Measurements from ENCODE around the gene OR1L1. TPM values are rescaled to one million over a fixed set of nuclear protein-coding genes. Genes with fewer than 3 reads are reported as not detected.

Gene OR1L1, protein sequence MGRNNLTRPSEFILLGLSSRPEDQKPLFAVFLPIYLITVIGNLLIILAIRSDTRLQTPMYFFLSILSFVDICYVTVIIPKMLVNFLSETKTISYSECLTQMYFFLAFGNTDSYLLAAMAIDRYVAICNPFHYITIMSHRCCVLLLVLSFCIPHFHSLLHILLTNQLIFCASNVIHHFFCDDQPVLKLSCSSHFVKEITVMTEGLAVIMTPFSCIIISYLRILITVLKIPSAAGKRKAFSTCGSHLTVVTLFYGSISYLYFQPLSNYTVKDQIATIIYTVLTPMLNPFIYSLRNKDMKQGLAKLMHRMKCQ
- not detected in 2 replicates for total RNA-seq

DNA sequence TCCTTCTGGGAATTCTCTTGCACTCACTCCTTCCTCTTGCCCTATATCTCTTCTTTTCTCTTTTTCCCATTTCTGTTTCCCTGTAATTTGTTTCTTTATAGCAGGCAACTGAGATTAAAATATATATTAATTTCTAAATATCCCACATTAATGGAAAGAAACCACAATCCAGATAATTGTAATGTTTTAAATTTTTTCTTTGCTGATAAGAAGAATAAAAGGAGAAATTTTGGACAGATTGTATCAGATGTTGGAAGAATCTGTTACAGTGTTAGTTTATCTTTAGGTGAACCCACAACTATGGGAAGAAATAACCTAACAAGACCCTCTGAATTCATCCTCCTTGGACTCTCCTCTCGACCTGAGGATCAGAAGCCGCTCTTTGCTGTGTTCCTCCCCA lies at the start of gene OR1L1:
Gene OR1L1 (plus strand): TSS at position 301 of the 400 bp plus-strand sequence. CDS start 0 bp downstream, at position 301.
- intact Hi-C loops (cut with micrococcal nuclease), result no loop called here

DNA sequence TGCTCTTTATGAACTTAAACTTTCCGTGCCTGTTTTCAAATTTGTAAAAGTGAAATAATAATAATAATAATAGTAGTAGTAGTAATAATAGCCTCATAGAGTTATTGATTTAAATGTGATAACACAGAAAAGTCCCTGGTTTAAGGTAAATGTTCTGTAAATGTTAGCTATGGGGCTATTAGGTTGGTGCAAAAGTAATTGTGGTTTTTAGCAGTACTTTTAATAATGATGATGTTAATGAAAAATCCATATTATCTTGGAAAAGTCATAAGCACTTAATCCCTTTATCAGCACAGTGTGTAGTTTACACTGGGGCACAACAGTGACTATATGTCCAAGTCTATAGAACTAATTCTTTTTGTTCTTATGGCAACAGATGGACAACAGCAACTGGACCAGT lies 47.2 kb upstream of the OR1L1 start, which contains the start of gene OR1Q1:
Gene OR1Q1 (plus strand): TSS at position 377 of the 400 bp plus-strand sequence. CDS start 0 bp downstream, at position 377.
- intact Hi-C loops (cut with micrococcal nuclease), result no loop called here

DNA sequence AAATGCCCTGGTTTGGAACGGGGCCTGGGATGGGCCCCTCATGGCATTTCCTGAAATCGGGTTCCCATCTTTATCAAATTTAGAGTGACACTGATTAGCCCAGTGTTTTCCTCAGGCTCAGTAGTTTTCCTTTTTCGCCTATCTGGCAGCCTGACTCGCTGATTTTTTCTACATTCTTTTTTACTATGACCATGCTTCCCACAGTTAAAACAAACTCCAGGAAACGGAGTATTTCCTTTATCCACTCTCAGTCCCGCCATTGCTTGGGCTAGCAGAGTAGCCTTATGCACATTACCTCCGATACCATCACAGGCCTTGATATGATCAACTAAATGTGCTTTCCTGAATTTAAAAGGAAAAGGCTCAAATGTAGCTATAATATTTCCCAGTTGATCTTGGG lies 41.5 kb upstream of the OR1L1 start:
- intact Hi-C loops (cut with micrococcal nuclease), result no loop called here

DNA sequence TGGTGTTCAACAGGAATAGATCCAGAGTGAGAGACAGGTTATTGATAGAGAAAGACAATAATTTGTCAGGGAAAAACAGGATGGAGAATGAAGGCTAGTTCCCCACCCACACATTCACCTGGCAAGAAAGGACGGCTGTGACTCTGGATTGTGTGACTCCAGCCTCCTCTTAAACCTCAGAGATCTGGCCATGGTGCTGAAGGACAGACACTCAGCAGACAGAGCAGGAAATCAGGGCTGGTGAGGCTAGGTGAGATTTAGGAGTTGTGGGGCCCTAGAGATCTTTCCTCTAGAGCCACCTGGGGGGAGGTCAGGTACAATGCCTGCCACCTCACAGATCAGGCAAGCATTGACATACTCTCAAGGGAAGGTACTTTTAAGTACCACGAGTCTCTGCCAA lies 19.3 kb upstream of the OR1L1 start:
- intact Hi-C loops (cut with micrococcal nuclease), result no loop called here

DNA sequence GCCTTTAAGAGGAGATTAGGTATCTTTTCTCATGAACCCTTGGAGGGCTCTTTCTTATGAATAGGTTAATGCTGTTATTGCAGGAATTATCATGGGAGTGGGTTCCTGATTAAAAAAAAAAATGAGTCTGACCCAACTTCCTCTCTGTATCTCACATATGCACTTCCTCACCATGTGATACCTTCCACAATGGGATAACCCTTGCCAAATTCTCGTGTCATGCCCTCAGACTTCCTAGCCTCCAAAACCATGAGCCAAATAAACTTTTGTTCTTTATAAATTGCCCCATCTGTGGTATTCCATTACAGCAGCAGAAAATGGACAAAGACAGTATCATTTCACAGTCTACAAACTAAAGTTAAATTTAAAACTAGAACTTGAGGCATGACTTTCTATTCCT lies 5.1 kb upstream of the OR1L1 start:
- intact Hi-C loops (cut with micrococcal nuclease), result no loop called here

DNA sequence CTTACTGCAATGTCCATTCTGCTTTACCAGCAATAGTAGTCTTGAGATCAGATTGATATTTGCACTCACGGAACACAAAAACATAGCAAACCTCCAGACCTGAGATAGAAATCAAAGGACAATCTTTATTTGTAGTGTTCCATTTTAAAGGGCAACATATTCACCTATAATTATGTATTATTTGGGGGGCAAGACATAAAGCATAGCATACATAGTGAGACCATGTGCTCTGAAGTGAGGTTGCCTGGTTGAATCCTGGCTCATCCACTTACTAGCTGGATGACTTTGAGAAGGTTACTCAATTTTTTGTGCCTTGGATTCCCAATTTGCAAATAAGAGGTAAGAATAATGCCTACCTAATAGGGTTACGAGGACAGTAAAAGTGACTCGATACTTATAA lies 4.0 kb upstream of the OR1L1 start, which contains the start of gene OR1B1:
Gene OR1B1 (minus strand): TSS at position 101 of the 400 bp plus-strand sequence.
- intact Hi-C loops (cut with micrococcal nuclease), result no loop called here

DNA sequence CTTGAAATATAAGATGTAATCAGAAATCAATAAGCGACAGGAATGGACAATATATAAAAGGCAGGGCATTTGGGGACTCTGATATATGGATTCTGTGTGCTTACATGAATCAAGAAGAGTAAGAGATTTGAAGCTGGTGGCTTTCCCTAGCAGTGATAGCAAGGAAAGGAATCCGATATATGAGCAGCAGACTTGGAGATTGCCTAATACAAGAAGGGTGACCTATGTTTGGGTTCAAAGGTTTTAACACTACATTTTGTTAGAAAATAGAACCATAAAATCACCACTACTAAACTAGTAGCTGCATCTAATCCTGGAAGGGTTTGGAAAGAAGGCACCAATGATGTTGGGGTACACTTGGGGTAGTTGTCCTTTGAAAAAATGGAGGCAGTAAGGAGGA lies 11.0 kb downstream of the OR1L1 start:
- intact Hi-C loops (cut with micrococcal nuclease), result no loop called here

DNA sequence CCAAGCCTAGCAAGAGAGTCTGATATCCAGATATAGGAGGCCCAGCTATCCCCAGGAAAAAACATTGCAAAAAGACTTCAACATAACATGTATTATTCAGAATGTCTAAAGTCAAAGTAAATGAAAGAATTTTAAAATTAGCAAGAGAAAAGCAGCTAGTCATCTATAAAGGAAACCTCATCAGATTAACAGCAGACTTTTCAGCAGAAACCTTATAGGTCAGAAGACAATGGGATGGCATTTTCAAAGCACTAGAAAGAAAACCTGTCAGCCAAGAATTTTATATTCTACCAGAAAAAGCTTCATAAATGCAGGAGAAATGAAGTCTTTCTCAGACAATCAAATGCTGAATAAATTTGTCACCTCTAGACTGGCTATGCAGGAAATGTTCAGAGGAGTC lies 23.3 kb downstream of the OR1L1 start:
- intact Hi-C loops (cut with micrococcal nuclease), result no loop called here

DNA sequence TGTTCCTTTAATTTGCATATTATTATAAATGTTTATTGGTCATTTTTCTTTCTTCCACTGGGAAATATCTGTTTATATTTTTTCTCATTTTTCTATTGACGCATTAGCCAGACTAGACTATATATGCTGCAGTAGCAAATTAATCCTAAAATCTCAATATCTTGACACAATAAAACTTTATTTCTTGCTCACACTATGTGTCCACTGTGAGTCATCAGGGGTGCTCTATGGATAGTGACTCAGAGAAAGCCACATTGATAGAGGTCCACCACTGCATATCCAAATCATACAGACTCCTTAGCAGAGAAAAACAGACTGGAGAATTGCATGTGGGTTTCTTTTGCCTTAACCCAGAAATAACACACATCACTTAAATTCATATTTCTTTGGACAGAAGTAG lies 34.2 kb downstream of the OR1L1 start:
- intact Hi-C loops (cut with micrococcal nuclease), result no loop called here

Other genes starting within 250 kb of the OR1L1 start
- gene OR1J1, start 183.8 kb upstream of the OR1L1 start, total RNA-seq, result not detected in 2 replicates
- not detected in 2 replicates for gene OR1J2, start 150.9 kb upstream of the OR1L1 start, total RNA-seq
- not detected in 2 replicates for gene OR1J4, start 142.6 kb upstream of the OR1L1 start, total RNA-seq
- gene OR1N1, start 134.4 kb upstream of the OR1L1 start, total RNA-seq, result not detected in 2 replicates
- gene OR1N2, start 108.6 kb upstream of the OR1L1 start, total RNA-seq, result not detected in 2 replicates
- not detected in 2 replicates for gene OR1L8, start 78.3 kb upstream of the OR1L1 start, total RNA-seq
- gene OR1Q1, start 47.0 kb upstream of the OR1L1 start, total RNA-seq, result not detected in 2 replicates
- not detected in 2 replicates for gene OR1B1, start 4.1 kb upstream of the OR1L1 start, total RNA-seq
- gene OR1L3, start 13.4 kb downstream of the OR1L1 start, total RNA-seq, result not detected in 2 replicates
- gene OR1L4, start 62.3 kb downstream of the OR1L1 start, total RNA-seq, result not detected in 2 replicates
- not detected in 2 replicates for gene OR1L6, start 80.6 kb downstream of the OR1L1 start, total RNA-seq
- not detected in 2 replicates for gene OR5C1, start 127.2 kb downstream of the OR1L1 start, total RNA-seq
- gene OR1K1, start 138.4 kb downstream of the OR1L1 start, total RNA-seq, result not detected in 2 replicates
- 23.7 and 23.8 TPM in 2 replicates for gene PDCL, start 166.9 kb downstream of the OR1L1 start, total RNA-seq
- 52.6 and 54.5 TPM in 2 replicates for gene RC3H2, start 243.6 kb downstream of the OR1L1 start, total RNA-seq

Measured in T-helper 1 cell treated with Interleukin-12 subunit alpha and Interleukin-12 subunit beta and Interleukin-4 antibody, amounts not matched to agents 30 ng/mL and 1 ng/mL, for 36 hours (primary cell).